Eye (tissue), 1 donor: ENCODE measurements around the gene RAF1.
"Not testable (repeated sequence)": the region's sequence is repeated elsewhere in the genome, so short reads cannot be mapped to it uniquely, and the experiment has no call there.

Experiments
- DNase-seq: peaks from one replicate; pipeline ENCODE4 v3.0.0-alpha.2; 2015

Gene RAF1

DNA sequence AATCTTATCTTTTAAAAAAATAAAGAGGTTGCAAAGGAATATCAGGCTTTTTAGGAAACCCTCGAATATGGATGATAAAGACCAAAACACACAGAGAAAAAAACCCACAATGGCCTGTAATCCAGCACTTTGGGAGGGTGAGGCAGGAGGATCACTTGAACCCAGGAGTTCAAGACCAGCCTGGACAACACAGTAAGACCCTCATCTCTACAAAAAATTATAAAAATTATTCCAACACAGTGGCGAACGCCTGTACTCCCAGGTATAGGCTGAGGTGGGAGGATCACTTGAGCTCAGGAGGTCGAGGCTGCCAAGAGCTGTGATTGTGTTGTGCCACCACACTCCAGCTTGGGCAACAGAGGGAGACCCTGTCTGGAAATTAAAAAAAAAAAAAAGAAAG, 30.8 kb downstream of the RAF1 start:
- no peak for DNase-seq

DNA sequence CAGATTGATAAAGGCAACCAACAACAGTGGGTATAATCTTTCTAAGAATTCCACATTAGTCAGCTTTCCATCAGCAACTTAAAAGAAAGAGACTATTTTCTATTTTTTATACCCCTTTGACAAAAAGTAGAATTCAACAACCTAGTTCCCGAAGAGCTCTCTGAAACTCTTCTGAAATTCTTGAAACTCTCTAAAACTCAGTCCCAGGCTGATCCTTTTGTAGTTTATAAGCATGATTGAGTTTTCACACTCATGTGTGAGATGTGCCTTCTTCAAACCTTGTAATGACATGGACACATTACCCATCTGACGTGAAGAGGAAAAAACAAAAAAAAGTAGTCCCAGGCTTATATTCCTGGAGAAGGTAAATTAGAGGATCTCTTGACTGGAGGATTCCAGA, 31.4 kb downstream of the RAF1 start:
- DNase-seq, result no peak

DNA sequence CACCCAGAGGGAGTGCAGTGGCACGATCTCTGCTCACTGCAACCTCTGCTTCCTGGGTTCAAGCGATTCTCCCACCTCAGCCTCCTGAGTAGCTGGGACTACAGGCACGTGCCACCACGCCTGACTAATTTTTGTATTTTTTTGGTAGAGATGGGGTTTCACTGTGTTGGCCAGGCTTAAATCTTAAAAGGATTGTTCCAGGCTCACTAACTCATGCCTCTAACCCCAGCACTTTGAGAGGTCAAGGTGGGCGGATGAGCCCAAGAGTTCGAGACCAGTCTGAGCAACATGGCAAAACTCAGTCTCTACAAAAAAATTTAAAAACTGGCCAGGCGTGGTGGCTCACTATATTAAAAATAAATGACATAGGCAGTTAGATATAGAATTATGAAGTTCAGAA, 33.1 kb downstream of the RAF1 start:
- not testable (repeated sequence) for DNase-seq

DNA sequence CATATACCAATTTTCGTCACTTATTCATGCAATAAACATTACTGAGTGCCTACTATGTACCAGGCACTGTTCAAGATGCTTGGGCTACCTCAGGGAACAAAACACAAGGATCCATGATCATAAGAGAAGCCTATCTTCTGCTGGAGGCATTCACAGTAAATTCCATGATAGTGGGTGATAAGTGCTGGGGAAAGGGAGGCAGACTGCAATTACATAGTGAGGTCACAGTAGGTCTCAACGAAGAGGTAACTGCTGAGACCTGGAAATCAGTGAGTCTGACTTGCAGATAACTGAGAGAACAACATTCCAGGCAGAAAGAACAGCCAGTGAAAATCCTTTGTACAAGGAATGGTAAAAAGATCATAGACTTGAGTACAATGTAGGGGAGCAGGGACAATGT, 33.6 kb downstream of the RAF1 start:
- no peak for DNase-seq

DNA sequence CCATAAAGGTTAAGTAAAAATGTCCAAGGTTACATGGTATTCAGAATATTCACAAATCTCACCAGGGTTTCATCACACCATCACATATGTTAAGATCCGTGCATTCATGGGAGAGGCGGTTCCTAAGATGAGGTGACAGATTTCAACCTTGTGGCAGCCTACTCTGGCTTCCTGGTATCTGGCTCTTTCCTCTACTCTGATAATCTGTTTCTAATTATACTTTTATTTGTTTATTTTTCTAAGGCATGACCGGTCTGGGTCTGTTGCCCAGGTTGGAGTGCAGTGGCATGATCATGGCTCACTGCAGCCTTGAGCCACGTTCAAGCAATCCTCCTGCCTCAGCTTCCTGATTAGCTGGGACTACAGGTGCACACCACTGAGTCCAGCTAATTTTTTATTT, 34.4 kb downstream of the RAF1 start:
- DNase-seq, result no peak

DNA sequence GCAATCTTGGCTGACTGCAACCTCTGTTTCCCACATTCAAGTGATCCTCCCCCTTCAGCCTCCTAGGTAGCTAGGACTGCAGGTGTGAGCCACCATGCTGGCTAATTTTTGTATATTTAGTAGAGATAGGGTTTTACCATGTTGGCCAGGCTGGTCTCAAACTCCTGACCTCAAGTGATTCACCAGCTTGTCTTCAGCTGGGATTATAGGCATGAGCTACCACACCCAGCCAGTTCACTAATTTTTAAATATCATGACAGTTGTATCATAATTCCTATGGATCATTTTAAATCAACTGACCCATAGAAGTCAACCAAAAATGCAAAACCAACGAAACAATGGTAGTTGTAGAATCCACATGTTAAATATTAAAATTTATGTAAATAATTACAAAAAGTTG, 35.1 kb downstream of the RAF1 start:
- DNase-seq, result no peak

DNA sequence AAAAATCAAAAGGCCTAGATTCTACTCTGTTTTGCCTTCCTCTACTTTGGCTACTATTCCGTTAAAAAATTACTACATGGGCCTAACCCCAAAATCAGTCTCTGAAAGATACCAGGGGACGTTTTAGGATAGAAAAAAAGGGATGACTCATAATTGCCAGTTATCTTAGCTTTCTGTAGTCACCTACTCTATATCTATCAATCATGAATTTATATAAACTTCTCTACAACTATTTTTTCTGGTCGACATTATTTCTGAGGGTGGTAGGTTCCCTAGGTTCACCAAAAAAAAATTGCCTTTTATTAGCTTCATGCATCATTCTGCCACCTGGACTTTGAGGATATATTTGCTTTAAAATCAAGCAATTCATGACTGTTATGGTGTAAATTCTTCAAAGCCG, 36.5 kb downstream of the RAF1 start:
- DNase-seq, result no peak

DNA sequence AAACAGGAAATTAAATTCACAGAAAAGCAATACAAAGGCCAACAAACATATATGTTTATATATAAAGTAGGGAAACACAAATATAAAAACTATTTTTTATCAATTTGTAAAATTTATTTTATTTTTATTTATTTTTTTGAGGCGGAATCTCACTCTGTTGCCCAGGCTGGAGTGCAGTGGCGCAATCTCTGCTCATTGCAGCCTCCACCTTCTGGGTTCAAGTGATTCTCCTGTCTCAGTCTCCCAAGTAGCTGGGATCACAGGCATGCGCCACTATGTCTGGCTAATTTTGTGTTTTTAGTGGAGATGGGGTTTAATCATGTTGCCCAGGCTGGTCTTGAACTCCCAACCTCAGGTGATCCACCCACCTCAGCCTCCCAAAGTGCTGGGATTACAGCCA, 39.0 kb downstream of the RAF1 start:
- DNase-seq, result not testable (repeated sequence)

DNA sequence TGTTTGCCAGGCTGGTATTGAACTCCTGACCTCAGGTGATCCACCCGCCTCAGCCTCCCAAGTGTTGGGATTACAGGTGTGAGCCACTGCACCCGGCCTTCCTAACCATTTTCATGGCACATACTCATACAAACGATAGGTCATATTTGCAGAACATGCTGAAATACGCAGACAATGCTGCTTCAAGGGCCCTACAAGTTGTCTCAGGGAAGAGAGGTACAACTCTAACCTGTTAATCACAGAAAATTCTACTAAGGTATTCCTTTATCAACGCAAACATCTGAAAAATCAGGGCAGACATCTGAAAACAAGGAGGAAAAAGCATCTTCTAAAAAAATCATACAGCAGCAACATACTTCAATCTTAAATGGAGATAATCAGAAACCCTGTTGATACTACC, 39.9 kb downstream of the RAF1 start:
- DNase-seq, result no peak

DNA sequence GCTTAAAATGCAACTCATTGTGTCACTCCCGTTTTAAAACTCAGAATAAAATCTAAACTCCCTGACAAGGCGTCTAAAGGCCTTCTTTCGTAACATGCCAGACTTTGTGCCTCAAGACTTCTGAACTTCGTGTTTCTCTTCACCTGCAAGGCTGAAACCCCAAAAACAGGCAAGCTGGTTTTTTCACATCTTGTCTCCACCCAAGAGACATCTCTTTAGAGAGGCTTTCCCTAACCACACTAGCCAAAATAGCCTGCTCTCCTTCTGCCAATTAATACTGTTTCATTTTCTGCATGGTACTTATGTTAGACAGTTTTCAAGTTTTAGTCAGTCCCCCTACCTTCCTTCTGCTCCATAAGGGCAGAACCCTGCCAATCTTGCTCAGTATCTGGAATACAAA, 41.6 kb downstream of the RAF1 start:
- no peak for DNase-seq

DNA sequence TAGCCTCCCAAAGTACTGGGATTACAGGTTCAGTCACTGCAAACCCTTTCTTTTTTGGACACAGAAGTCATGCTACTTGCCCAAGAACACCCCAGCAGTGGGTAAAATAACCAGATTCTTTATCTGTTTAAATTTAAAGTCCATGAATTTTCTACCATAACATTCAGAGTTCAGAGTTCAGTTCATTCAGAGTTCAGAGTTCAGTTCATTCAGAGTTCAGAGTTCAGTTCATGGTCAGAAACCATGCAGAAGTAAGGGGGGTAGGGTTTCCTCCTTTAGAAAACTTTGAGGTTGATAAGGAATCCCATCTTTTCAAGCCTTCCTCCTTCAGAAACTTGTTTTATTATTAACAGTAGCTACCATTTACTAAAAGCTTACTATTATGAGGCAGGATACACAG, 43.2 kb downstream of the RAF1 start:
- DNase-seq, result no peak

DNA sequence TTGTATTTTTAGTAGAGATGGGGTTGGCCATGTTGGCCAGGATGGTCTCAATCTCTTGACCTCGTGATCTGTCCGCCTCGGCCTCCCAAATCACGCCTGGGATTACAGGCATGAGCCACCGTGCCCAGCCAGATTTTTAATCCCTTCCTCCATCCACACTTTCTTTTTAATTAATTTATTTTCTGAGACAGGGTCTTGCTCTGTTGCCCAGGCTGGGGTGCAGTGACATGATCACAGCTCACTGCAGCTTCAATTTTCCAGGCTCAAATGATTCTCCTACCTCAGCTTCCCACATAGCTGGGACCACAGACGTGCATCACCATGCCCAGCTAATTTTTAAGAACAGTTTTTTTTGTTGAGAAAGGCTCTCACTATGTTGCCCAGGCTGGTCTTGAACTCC, 43.6 kb downstream of the RAF1 start:
- DNase-seq, result no peak

DNA sequence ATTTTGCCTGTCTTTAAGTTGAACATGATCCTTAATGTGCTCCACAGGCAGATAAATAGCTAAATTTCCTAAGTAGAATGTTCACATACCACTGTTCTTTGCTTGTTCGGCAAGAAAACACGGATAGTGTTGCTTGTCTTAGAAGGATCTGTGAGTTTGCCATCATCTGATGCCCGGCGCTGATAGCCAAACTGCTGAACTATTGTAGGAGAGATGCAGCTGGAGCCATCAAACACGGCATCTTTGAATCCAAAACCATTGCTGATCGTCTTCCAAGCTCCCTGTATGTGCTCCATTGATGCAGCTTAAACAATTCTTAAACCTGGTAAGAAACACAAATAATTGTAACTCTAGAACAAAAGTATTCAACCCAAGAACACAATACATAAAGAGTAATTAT, 45.5 kb downstream of the RAF1 start:
- no peak for DNase-seq

DNA sequence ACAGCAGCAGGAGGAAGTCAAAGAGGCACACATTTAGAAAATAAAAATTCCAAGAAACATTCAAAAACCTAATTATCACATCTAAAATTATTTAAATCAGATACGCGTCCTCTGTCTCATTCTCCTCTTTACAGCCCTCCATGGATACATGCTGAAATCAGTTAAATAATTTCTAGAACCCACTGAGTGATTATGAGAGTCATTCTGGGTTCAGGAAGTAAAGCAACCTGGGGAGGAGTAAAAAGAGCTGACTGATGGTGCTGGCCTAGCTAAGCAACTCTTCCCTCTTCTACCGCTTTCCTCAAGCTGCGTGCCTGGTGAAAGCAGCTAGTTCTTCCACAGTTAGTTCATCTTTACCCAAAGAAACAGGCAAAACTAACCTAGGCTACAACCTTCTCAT, 48.7 kb downstream of the RAF1 start:
- DNase-seq, result no peak

DNA sequence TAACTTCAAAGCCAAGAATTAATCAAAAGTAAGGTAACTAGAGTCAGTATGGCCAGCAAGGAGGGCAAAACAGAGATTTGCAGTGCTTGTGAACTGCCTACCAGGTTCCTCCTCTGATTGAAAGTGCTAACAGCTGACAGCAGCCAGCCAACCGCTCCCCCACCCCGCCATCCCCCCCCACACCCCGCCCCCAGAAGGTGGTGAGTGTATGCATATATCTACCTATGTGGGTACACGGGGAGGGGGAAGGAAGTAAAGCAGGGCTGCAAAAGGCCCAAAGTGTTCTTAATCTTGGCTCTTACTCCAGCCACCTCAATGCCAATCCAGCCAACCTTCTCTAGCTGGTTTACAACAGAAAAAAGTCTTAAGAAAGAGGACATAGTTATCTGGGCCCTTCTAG, 50.7 kb downstream of the RAF1 start:
- DNase-seq, result no peak

DNA sequence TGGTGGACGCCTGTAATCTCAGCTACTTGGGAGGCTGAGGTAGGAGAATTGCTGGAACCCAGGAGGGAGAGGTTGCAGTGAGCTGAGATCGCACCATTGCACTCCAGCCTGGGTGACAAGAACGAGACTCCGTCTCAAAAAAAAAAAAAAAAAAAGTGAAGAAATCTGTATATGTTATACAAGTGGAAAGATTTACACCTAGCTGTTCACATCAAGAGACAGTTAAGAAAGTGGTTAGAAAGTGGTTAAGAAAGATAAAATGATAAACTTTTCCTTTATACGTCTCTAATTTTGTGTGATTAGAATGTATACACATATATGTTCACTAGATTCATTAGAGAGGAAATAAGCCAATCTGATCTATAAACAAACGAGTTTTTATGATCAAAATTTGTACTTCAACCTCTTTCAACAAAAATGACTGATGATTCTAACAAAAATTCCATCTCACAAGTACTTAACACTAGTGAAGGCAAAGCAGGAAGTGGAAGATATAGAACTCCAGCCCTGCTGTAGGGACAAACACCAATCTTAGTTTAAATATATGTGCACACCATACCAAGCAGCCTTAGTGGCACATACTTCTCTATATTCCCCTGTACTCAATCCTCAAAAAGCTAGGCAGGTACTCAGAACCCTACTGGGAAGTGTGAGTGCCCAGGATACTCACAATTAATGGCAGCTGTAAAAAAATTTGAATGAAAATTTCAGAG, 51.2 kb downstream of the RAF1 start:
- no peak for DNase-seq

DNA sequence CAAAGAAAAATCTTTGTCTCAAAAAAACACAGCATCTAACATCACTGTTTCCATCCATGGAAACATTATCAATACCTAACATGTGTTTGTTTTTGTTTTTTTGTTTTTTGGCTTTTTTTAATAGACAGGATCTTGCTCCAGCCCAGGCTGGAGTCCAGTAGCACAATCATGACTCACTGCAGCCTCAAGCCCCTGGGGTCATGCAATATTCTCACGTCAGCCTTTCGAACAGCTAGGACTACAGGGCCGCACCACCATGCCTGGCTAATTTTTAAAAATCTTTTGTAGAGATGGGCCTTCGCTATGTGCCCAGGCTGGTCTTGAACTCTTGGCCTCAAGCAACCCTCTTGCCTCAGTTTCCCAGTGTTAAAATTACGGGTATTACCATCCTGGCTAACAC, 52.8 kb downstream of the RAF1 start:
- no peak for DNase-seq

DNA sequence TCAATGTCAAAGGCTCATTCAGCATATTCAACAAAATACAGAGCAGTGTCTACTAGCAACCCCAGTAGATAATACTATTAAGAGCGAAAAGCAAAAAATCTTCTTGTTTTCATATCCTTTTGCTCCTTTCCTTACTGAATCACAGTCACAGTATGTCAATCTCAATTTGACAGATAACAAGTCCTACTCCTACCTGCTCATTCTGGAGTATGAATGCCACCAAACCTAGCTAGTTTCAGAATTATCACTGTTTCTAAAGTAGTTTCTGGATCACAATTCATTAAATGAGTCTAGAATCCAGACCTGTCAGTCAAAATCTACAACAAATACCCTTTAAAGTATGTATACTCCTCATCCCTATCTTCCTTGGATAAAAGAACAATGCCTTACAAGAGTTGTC, 55.5 kb downstream of the RAF1 start:
- no peak for DNase-seq

DNA sequence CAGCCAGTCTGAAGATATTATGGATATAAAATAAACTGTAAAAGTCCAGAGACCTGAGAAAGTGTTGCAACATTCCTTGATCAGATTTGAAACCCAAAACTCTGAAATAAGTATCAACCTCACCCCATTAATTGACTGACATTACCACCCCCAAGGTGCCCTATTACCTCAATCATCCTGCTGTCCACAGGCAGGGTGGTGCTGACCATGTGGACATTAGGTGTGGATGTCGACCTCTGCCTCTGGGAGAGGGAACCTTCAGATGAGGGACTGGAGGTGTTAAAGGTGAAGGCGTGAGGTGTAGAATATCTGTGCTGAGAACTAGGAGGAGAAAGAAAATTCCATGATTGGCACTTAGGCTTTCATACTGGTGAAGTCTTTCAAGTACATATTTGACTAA, 59.9 kb downstream of the RAF1 start:
- DNase-seq, result no peak

DNA sequence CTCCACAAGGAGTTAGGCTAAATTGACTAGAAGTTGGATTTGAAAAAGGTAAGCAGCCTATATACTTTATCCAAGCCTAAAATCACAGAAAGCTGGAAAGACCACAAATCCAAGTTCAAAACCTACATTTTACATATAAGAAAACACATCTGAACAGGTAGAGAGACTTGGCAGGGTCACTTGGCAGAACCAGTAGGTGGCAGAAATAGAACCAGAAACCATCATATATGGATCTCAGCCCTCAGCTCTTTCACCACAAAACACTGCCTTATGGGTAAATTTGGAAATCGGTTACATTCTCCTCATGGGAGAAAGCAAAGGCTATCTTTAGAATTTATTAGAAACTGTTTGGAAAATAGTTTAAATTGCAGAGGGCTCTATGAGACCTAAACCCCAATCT, 62.8 kb downstream of the RAF1 start:
- no peak for DNase-seq

DNA sequence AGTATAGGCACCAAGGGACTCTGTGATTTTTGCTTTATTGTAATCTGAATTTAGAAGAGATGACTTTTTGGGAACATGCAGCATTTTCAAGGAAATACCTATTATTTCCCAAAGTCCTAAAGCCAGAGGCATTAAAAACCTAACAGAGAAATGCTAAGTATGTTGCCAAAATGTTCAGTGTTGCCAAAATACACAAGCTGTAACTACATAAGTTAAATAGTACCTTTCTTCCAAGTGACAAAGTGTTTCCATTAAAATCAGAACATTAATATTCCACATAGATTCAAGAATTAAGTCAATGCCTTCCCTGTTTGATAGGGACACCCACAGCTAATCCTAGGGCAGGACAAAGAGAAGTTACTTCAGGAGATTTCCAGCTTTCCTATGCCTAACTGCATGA, 65.0 kb downstream of the RAF1 start:
- DNase-seq, result no peak

DNA sequence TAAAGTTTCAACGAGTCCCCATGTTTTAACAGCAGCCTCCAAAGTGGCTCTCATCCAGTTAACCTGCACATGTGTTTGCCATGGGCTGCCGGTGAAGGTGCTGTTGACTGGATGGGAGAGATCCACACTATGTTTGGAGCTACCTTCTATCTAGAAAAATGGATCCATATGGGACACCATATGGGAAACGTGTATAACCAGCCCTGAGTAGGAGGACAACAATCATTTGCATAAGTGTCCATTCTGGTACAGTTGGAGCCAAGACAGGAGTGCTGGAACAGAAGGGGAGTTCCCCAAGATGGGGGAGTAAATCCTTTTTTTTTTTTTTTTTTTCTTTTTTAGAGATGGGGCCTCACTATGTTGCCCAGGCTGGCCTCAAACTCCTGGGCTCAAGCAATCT, 70.4 kb downstream of the RAF1 start:
- DNase-seq, result no peak

DNA sequence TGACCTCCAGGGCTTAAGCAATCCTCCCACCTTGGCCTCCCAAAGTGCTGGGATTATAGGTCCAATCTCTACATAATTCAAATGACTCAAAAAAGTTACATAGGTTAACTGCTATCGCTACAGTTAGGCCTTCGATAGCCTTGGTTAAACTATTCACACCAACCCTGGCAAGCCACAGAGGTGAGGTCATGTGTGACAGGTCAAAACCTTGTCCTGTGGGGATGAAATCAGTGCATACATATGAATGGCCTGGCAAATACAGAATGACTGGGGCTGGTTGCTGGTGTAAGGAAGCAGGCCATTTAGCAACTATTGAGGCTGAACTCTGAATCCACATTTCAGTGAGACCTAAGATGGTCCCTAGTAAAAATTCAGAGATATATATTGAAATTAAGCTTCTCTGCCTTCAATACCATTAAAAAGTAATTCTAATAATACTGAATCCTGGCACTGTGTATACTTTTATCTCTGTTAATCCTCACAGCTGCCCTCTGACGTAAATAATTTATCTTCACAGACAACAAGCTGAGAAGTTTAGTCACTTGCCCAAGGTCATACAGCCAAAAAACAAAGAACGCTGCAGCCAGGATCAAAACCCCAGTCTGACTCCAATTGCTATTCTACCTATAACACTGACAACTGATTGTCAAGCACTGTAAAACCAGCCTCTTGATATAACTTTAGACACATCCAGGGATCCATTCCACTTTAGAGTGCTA, 71.8 kb downstream of the RAF1 start:
- DNase-seq, result no peak

DNA sequence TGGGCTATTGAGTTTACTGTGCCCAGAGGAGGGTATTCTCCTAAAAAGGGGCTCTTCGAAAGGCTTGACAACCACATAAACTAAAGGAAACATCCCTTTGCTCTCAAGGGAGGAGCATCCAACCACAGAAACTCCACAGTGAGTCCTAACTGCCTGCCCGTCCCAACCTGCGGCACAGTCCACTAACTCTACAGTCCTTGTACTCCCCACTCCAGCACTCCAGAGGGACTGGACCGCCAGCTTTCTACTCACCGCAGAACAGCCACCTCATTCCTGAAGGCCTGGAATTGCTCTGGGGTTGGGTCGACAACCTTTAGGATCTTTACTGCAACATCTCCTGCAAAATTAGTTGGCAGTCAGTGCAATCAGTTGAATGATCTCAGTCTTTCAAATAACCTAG, 72.5 kb downstream of the RAF1 start:
- DNase-seq, result no peak

DNA sequence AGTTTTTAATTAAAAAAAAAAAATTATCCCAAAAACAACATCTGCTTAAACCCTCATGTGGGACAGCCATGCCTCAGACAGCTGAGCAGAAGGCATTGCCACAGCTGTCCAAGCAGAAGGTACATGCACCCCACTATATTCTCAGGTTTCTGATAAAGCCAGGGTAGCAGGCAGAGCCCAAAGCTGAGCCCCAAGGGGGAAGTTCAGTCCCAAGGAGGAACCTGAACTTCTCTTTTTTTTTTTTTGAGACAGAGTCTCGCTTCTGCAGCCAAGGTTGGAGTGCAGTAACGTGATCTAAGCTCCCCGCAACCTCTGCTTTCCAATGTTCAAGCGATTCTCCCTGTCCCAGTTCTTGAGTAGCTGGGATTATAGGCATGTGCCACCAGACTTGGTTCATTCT, 73.8 kb downstream of the RAF1 start:
- DNase-seq, result no peak
